ENCODE results near the gene RALGAPA1.

- no peak for TF ChIP-seq CTCF (IDR thresholded peaks at IDR 0.05; ENCODE audit: insufficient read depth, low read length)
- TF ChIP-seq, protein P1, sequence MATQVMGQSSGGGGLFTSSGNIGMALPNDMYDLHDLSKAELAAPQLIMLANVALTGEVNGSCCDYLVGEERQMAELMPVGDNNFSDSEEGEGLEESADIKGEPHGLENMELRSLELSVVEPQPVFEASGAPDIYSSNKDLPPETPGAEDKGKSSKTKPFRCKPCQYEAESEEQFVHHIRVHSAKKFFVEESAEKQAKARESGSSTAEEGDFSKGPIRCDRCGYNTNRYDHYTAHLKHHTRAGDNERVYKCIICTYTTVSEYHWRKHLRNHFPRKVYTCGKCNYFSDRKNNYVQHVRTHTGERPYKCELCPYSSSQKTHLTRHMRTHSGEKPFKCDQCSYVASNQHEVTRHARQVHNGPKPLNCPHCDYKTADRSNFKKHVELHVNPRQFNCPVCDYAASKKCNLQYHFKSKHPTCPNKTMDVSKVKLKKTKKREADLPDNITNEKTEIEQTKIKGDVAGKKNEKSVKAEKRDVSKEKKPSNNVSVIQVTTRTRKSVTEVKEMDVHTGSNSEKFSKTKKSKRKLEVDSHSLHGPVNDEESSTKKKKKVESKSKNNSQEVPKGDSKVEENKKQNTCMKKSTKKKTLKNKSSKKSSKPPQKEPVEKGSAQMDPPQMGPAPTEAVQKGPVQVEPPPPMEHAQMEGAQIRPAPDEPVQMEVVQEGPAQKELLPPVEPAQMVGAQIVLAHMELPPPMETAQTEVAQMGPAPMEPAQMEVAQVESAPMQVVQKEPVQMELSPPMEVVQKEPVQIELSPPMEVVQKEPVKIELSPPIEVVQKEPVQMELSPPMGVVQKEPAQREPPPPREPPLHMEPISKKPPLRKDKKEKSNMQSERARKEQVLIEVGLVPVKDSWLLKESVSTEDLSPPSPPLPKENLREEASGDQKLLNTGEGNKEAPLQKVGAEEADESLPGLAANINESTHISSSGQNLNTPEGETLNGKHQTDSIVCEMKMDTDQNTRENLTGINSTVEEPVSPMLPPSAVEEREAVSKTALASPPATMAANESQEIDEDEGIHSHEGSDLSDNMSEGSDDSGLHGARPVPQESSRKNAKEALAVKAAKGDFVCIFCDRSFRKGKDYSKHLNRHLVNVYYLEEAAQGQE (IDR thresholded peaks at IDR 0.05; ENCODE audit: insufficient replicate concordance, low read depth), result no peak
These were observed 176.8 kb downstream of the RALGAPA1 start for GRCh38 chr14:35632271-35632670.
